ENCODE data around the gene CKAP5. TPM values are rescaled to one million over a fixed set of nuclear protein-coding genes. Genes with fewer than 3 reads are reported as not detected.

CKAP5 gene
- total RNA-seq, 1 experiment from 2014 or later, result 171 TPM

DNA sequence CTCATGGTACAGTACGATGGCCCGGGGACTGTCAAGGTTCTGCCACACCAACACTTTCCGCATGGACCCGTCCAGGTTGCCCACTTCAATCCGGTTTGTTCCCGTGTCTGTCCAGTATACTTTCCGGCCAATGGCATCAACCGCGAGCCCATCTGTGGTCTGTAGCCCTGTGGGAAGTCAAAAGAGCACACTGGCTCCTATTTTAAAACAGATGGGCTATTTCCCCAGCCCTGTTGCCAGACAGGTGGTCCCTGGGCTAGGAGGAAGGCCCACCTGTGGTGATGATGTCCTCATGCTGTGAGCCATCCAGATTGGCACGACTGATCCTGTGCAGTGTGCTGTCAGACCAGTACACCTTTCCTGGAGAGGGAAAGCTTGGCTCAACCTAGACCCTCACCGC is 30.4 kb upstream of the CKAP5 start (continued):
- TF ChIP-seq, protein P1, sequence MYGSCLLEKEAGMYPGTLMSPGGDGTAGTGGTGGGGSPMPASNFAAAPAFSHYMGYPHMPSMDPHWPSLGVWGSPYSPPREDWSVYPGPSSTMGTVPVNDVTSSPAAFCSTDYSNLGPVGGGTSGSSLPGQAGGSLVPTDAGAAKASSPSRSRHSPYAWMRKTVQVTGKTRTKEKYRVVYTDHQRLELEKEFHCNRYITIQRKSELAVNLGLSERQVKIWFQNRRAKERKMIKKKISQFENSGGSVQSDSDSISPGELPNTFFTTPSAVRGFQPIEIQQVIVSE (CRISPR knock-in tag; IDR thresholded peaks at IDR 0.05; ENCODE audit: borderline replicate concordance), result no peak

DNA sequence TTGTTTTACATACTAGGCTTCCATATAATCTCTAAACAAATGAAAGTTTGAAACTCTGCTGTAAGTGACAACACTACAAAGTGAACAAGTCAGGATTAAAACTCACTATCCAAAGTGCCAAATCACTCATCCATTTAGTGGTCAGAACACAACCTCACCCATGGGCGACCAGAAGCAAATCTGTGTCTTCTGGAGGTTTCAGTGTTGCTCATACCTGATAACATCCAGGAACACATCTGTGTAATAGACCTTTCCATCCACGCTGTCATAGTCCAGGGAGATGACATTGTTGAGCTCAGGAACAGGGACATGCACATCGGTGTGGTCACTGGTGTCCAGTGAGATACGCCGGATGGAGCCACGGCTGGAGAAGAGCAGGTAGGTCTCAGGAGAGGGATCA is 28.5 kb upstream of the CKAP5 start:
- H3K4me1 Mint-ChIP-seq, result no peaks in the 10 kb centered on the region
- no peaks in the 10 kb centered on the region for H3K9me3 Mint-ChIP-seq
- no peak overlapping the region for H3K4me3 Mint-ChIP-seq
- no peak overlapping the region for H3K27ac Mint-ChIP-seq
- POLR2A ChIA-PET, result no interaction called here
- DNase-seq (ENCODE audit: low spot score) (no peak), ATAC-seq (no peak)
- CTCF ChIA-PET, result no interaction called here
- peaks cover 90% of the 10 kb centered on the region for H3K36me3 Mint-ChIP-seq
- TF ChIP-seq ZNF219 (CRISPR knock-in tag; IDR thresholded peaks at IDR 0.05; ENCODE audit: borderline replicate concordance) (no peak), ZNF263 (CRISPR knock-in tag; IDR thresholded peaks at IDR 0.05; ENCODE audit: low read depth) (no peak), ESRRA (CRISPR knock-in tag; IDR thresholded peaks at IDR 0.05; ENCODE audit: borderline replicate concordance) (no peak), RELA (CRISPR knock-in tag; IDR thresholded peaks at IDR 0.05; ENCODE audit: borderline replicate concordance) (no peak)
- TF ChIP-seq, protein P2, sequence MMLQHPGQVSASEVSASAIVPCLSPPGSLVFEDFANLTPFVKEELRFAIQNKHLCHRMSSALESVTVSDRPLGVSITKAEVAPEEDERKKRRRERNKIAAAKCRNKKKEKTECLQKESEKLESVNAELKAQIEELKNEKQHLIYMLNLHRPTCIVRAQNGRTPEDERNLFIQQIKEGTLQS (CRISPR knock-in tag; conservative IDR thresholded peaks at IDR 0.05), result no peak
- TF ChIP-seq, protein P3, sequence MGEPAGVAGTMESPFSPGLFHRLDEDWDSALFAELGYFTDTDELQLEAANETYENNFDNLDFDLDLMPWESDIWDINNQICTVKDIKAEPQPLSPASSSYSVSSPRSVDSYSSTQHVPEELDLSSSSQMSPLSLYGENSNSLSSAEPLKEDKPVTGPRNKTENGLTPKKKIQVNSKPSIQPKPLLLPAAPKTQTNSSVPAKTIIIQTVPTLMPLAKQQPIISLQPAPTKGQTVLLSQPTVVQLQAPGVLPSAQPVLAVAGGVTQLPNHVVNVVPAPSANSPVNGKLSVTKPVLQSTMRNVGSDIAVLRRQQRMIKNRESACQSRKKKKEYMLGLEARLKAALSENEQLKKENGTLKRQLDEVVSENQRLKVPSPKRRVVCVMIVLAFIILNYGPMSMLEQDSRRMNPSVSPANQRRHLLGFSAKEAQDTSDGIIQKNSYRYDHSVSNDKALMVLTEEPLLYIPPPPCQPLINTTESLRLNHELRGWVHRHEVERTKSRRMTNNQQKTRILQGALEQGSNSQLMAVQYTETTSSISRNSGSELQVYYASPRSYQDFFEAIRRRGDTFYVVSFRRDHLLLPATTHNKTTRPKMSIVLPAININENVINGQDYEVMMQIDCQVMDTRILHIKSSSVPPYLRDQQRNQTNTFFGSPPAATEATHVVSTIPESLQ (CRISPR knock-in tag; IDR thresholded peaks at IDR 0.05), result no peak
- TF ChIP-seq, protein P4, sequence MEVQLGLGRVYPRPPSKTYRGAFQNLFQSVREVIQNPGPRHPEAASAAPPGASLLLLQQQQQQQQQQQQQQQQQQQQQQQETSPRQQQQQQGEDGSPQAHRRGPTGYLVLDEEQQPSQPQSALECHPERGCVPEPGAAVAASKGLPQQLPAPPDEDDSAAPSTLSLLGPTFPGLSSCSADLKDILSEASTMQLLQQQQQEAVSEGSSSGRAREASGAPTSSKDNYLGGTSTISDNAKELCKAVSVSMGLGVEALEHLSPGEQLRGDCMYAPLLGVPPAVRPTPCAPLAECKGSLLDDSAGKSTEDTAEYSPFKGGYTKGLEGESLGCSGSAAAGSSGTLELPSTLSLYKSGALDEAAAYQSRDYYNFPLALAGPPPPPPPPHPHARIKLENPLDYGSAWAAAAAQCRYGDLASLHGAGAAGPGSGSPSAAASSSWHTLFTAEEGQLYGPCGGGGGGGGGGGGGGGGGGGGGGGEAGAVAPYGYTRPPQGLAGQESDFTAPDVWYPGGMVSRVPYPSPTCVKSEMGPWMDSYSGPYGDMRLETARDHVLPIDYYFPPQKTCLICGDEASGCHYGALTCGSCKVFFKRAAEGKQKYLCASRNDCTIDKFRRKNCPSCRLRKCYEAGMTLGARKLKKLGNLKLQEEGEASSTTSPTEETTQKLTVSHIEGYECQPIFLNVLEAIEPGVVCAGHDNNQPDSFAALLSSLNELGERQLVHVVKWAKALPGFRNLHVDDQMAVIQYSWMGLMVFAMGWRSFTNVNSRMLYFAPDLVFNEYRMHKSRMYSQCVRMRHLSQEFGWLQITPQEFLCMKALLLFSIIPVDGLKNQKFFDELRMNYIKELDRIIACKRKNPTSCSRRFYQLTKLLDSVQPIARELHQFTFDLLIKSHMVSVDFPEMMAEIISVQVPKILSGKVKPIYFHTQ (CRISPR knock-in tag; IDR thresholded peaks at IDR 0.05), result no peak
- TF ChIP-seq, protein P5, sequence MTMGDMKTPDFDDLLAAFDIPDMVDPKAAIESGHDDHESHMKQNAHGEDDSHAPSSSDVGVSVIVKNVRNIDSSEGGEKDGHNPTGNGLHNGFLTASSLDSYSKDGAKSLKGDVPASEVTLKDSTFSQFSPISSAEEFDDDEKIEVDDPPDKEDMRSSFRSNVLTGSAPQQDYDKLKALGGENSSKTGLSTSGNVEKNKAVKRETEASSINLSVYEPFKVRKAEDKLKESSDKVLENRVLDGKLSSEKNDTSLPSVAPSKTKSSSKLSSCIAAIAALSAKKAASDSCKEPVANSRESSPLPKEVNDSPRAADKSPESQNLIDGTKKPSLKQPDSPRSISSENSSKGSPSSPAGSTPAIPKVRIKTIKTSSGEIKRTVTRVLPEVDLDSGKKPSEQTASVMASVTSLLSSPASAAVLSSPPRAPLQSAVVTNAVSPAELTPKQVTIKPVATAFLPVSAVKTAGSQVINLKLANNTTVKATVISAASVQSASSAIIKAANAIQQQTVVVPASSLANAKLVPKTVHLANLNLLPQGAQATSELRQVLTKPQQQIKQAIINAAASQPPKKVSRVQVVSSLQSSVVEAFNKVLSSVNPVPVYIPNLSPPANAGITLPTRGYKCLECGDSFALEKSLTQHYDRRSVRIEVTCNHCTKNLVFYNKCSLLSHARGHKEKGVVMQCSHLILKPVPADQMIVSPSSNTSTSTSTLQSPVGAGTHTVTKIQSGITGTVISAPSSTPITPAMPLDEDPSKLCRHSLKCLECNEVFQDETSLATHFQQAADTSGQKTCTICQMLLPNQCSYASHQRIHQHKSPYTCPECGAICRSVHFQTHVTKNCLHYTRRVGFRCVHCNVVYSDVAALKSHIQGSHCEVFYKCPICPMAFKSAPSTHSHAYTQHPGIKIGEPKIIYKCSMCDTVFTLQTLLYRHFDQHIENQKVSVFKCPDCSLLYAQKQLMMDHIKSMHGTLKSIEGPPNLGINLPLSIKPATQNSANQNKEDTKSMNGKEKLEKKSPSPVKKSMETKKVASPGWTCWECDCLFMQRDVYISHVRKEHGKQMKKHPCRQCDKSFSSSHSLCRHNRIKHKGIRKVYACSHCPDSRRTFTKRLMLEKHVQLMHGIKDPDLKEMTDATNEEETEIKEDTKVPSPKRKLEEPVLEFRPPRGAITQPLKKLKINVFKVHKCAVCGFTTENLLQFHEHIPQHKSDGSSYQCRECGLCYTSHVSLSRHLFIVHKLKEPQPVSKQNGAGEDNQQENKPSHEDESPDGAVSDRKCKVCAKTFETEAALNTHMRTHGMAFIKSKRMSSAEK (CRISPR knock-in tag; IDR thresholded peaks at IDR 0.05; ENCODE audit: borderline replicate concordance), result no peak
- H3K27me3 Mint-ChIP-seq (ENCODE audit: low read depth), result no peaks in the 10 kb centered on the region

DNA sequence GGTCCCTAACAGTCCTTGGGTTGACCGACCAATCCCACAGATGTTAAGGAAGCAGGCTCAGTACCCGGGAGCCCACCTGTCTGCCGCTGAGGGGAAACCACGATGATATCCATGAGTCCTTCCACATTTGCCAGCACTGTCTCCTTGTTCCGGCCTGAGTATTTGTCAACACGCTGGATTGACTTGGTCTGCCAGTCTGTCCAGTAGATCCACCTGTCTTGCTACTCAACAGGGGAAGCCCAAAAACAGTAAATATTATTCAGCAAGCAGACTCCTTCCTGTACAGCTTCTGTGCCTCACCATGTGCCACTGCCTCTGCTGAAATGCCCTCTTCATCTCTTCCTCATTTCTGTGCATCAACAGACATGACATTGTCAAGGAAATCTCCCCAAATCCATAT is 22.8 kb upstream of the CKAP5 start:
- H3K27me3 Mint-ChIP-seq (ENCODE audit: low read depth), result no peaks in the 10 kb centered on the region
- ATAC-seq, result no peak

More for the DNA sequence above, 22.8 kb upstream of the CKAP5 start:
- Mint-ChIP-seq H3K9me3 (no peaks in the 10 kb centered on the region), H3K4me1 (no peaks in the 10 kb centered on the region), H3K27ac (no peak overlapping the region), H3K4me3 (no peak overlapping the region), H3K36me3 (peaks cover 82% of the 10 kb centered on the region)
- POLR2A ChIA-PET, result no interaction called here
- TF ChIP-seq, protein P6, sequence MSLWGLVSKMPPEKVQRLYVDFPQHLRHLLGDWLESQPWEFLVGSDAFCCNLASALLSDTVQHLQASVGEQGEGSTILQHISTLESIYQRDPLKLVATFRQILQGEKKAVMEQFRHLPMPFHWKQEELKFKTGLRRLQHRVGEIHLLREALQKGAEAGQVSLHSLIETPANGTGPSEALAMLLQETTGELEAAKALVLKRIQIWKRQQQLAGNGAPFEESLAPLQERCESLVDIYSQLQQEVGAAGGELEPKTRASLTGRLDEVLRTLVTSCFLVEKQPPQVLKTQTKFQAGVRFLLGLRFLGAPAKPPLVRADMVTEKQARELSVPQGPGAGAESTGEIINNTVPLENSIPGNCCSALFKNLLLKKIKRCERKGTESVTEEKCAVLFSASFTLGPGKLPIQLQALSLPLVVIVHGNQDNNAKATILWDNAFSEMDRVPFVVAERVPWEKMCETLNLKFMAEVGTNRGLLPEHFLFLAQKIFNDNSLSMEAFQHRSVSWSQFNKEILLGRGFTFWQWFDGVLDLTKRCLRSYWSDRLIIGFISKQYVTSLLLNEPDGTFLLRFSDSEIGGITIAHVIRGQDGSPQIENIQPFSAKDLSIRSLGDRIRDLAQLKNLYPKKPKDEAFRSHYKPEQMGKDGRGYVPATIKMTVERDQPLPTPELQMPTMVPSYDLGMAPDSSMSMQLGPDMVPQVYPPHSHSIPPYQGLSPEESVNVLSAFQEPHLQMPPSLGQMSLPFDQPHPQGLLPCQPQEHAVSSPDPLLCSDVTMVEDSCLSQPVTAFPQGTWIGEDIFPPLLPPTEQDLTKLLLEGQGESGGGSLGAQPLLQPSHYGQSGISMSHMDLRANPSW (CRISPR knock-in tag; conservative IDR thresholded peaks at IDR 0.05; ENCODE audit: low read depth), result no peak
- TF ChIP-seq, protein P7, sequence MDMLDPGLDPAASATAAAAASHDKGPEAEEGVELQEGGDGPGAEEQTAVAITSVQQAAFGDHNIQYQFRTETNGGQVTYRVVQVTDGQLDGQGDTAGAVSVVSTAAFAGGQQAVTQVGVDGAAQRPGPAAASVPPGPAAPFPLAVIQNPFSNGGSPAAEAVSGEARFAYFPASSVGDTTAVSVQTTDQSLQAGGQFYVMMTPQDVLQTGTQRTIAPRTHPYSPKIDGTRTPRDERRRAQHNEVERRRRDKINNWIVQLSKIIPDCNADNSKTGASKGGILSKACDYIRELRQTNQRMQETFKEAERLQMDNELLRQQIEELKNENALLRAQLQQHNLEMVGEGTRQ (CRISPR knock-in tag; IDR thresholded peaks at IDR 0.05), result no peak
- CTCF ChIA-PET, result no interaction called here
- DNase-seq (ENCODE audit: low spot score), result no peak
